WTC11 (cell line): ENCODE results near the gene CADM1. TPM values are rescaled to one million over a fixed set of nuclear protein-coding genes. Genes with fewer than 3 reads are reported as not detected.

Experiments
- ATAC-seq: fragments of 200-7000 bp; cut with Tn5 transposase; 2 replicates; pipeline ENCODE4 v1.10.0; 2021; ENCODE audit warnings: mild to moderate bottlenecking, moderate library complexity
- CTCF ChIA-PET: fragments of 300-600 bp; sonication (Branson Sonifier 250); formaldehyde crosslinking; loops from one replicate; lab custom pipeline; 2021; ENCODE audit warnings: antibody characterized with exemption; lab: Charles Lee
- POLR2A ChIA-PET: fragments of 350-600 bp; sonication (Branson Sonifier 250); formaldehyde crosslinking; loops from one replicate; lab custom pipeline; 2021; ENCODE audit warnings: antibody characterized with exemption; lab: Charles Lee
- DNase-seq: peaks from one replicate; pipeline ENCODE4 v3.0.0; 2021; ENCODE audit warnings: low spot score
- H3K27ac Mint-ChIP-seq: 2 replicates; pipeline ENCODE4 v1.8.0; 2021; ENCODE audit warnings: mixed read lengths
- H3K27me3 Mint-ChIP-seq: 2 replicates; pipeline ENCODE4 v1.8.0; 2021; ENCODE audit warnings: low read depth, mild to moderate bottlenecking, moderate library complexity, mixed read lengths
- H3K36me3 Mint-ChIP-seq: 2 replicates; pipeline ENCODE4 v1.8.0; 2021; ENCODE audit warnings: mixed read lengths
- H3K4me1 Mint-ChIP-seq: 2 replicates; pipeline ENCODE4 v1.8.0; 2022; ENCODE audit warnings: mixed read lengths
- H3K4me3 Mint-ChIP-seq: 2 replicates; pipeline ENCODE4 v1.8.0; 2021; ENCODE audit warnings: mild to moderate bottlenecking, moderate library complexity, mixed read lengths
- H3K9me3 Mint-ChIP-seq: 2 replicates; pipeline ENCODE4 v1.8.0; 2021; ENCODE audit warnings: mixed read lengths
- ESRRA ChIP-seq: sonication (generic); formaldehyde crosslinking; IDR thresholded peaks from 2 replicates; pipeline ENCODE4 v1.8.1; 2022; ENCODE audit warnings: mild to moderate bottlenecking, missing genetic modification reagents, borderline replicate concordance
- FOXJ3 ChIP-seq: sonication (generic); formaldehyde crosslinking; IDR thresholded peaks from 2 replicates; pipeline ENCODE4 v1.9.0; 2021; ENCODE audit warnings: missing genetic modification reagents, mild to moderate bottlenecking, borderline replicate concordance
- FOXK1 ChIP-seq: sonication (generic); formaldehyde crosslinking; IDR thresholded peaks from 2 replicates; pipeline ENCODE4 v1.8.0; 2022; ENCODE audit warnings: mild to moderate bottlenecking, moderate library complexity, missing genetic modification reagents
- GRHL2 ChIP-seq: fragments of 250-450 bp; sonication (Bioruptor Pico); IDR thresholded peaks from 2 replicates; pipeline ENCODE4 v1.8.0; 2022; ENCODE audit warnings: mild to moderate bottlenecking, moderate library complexity; ENCODE audit not compliant: insufficient replicate concordance, severe bottlenecking
- TP53 ChIP-seq: sonication (generic); formaldehyde crosslinking; IDR thresholded peaks from 2 replicates; pipeline ENCODE4 v1.8.1; 2023; ENCODE audit warnings: mild to moderate bottlenecking, missing genetic modification reagents
- ZNF138 ChIP-seq: sonication (generic); formaldehyde crosslinking; conservative IDR thresholded peaks from 2 replicates; pipeline ENCODE4 v1.8.1; 2022; ENCODE audit warnings: mild to moderate bottlenecking, moderate library complexity, missing genetic modification reagents
- ZNF219 ChIP-seq: sonication (generic); formaldehyde crosslinking; IDR thresholded peaks from 2 replicates; pipeline ENCODE4 v1.8.0; 2023; ENCODE audit warnings: missing genetic modification reagents, mild to moderate bottlenecking, borderline replicate concordance
- ZNF232 ChIP-seq: sonication (generic); formaldehyde crosslinking; IDR thresholded peaks from 2 replicates; pipeline ENCODE4 v1.8.0; 2022; ENCODE audit warnings: mild to moderate bottlenecking, missing genetic modification reagents
- ZNF317 ChIP-seq: sonication (generic); formaldehyde crosslinking; IDR thresholded peaks from 2 replicates; pipeline ENCODE4 v1.8.1; 2023; ENCODE audit warnings: low read depth, mild to moderate bottlenecking, moderate library complexity, missing genetic modification reagents, borderline replicate concordance
- ZNF396 ChIP-seq: fragments of 250-450 bp; sonication (Bioruptor Pico); IDR thresholded peaks from 2 replicates; pipeline ENCODE4 v1.8.0; 2021; ENCODE audit warnings: mild to moderate bottlenecking, moderate library complexity, borderline replicate concordance
- ZNF416 ChIP-seq: fragments of 250-450 bp; sonication (Bioruptor Pico); IDR thresholded peaks from 2 replicates; pipeline ENCODE4 v1.9.0; 2021; ENCODE audit warnings: mild to moderate bottlenecking, inconsistent platforms
- total RNA-seq: library from RNA; stranded (reverse); gene quantifications from 3 replicates; pipeline ENCODE4 v1.2.3, GENCODE V29; 2021
- TF ChIP-seq, protein P1 (sequence below): sonication (generic); formaldehyde crosslinking; IDR thresholded peaks from 2 replicates; pipeline ENCODE4 v1.8.0; 2022; ENCODE audit warnings: mild to moderate bottlenecking, missing genetic modification reagents
- TF ChIP-seq, protein P2 (sequence below): sonication (generic); formaldehyde crosslinking; IDR thresholded peaks from 2 replicates; pipeline ENCODE4 v1.8.1; 2022; ENCODE audit warnings: low read depth, mild to moderate bottlenecking, moderate library complexity, missing genetic modification reagents, borderline replicate concordance
- TF ChIP-seq, protein P3 (sequence below): sonication (generic); formaldehyde crosslinking; IDR thresholded peaks from 2 replicates; pipeline ENCODE4 v1.8.1; 2022; ENCODE audit warnings: low read depth, missing genetic modification reagents, borderline replicate concordance
- TF ChIP-seq, protein P4 (sequence below): fragments of 200-600 bp; IDR thresholded peaks from 2 replicates; pipeline ENCODE4 v1.8.0; 2022; ENCODE audit warnings: antibody characterized with exemption
- TF ChIP-seq, protein P5 (sequence below): sonication (generic); formaldehyde crosslinking; IDR thresholded peaks from 2 replicates; pipeline ENCODE4 v1.8.1; 2023; ENCODE audit warnings: mild to moderate bottlenecking, missing genetic modification reagents, moderate library complexity

CADM1 gene
- total RNA-seq, 1 experiment from 2014 or later: 26.8 TPM

DNA sequence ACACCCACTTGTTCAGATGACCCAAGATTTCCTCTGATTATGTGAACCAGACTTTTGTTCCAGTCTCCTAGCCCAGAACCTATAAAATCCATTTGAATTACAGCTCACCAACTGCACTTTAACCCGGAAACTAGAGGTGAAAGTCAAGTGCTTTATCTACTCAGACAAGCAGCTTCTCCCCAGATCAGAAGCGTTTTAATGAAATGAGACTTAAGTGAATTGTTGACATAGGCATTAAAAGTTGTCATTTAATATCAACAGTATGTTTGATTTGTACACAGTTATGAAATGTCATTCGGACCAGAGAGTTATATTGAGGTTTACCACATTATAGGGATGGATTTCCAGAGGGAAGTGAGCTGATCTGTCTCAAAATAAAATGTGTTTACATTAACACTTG lies 52.0 kb downstream of the CADM1 start:
- Mint-ChIP-seq H3K27me3 (peaks cover 28% of the 10 kb centered on the region), H3K27ac (no peak overlapping the region), H3K4me3 (no peak overlapping the region), H3K36me3 (peaks cover 9% of the 10 kb centered on the region), H3K9me3 (peaks cover 10% of the 10 kb centered on the region), H3K4me1 (peaks cover 43% of the 10 kb centered on the region)
- CTCF ChIA-PET: interaction anchor here (1.1 kb wide), 1 partner anchor 227 kb away, joined by 3 read pairs; no protein-coding TSS in a partner anchor
- DNase-seq (no peak), ATAC-seq (no peak)
- TF ChIP-seq, protein P1, sequence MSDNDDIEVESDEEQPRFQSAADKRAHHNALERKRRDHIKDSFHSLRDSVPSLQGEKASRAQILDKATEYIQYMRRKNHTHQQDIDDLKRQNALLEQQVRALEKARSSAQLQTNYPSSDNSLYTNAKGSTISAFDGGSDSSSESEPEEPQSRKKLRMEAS (CRISPR knock-in tag): no peak
- TF ChIP-seq, protein P2, sequence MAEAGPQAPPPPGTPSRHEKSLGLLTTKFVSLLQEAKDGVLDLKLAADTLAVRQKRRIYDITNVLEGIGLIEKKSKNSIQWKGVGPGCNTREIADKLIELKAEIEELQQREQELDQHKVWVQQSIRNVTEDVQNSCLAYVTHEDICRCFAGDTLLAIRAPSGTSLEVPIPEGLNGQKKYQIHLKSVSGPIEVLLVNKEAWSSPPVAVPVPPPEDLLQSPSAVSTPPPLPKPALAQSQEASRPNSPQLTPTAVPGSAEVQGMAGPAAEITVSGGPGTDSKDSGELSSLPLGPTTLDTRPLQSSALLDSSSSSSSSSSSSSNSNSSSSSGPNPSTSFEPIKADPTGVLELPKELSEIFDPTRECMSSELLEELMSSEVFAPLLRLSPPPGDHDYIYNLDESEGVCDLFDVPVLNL: no peak
- no peak for TF ChIP-seq ESRRA (CRISPR knock-in tag)
- no peak for TF ChIP-seq FOXK1 (CRISPR knock-in tag)
- TF ChIP-seq ZNF138 (CRISPR knock-in tag): no peak
- TF ChIP-seq ZNF219 (CRISPR knock-in tag): no peak
- no peak for TF ChIP-seq FOXJ3 (CRISPR knock-in tag)
- TF ChIP-seq, protein P3, sequence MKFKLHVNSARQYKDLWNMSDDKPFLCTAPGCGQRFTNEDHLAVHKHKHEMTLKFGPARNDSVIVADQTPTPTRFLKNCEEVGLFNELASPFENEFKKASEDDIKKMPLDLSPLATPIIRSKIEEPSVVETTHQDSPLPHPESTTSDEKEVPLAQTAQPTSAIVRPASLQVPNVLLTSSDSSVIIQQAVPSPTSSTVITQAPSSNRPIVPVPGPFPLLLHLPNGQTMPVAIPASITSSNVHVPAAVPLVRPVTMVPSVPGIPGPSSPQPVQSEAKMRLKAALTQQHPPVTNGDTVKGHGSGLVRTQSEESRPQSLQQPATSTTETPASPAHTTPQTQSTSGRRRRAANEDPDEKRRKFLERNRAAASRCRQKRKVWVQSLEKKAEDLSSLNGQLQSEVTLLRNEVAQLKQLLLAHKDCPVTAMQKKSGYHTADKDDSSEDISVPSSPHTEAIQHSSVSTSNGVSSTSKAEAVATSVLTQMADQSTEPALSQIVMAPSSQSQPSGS (CRISPR knock-in tag): no peak
- TF ChIP-seq ZNF416 (CRISPR knock-in tag): no peak
- no peak for TF ChIP-seq GRHL2 (CRISPR knock-in tag)
- POLR2A ChIA-PET: interaction anchor here (0.8 kb wide), 1 partner anchor 16 kb away, joined by 4 read pairs; no protein-coding TSS in a partner anchor

DNA sequence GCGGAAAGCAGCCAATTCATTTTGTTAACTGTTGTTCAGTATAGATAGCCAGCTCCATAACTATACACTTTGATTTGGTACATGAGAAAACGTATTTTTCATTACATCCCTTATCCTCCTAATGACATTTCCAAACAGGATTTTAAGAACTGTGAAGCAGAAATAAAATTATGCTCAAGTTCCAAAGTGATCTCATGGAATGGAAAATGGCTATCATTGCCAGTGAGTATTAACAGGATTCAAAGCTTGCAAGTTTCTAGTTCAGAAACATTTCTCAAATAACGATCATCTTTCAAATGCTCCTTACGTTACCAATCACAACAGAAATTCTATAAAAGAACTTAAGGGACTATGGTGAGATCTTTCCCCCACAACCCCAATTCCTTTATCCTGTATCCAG lies 53.7 kb downstream of the CADM1 start:
- no peak for TF ChIP-seq ZNF232 (CRISPR knock-in tag)
- no peak for TF ChIP-seq ZNF317 (CRISPR knock-in tag)
- TF ChIP-seq, protein P2: no peak
- no peak for TF ChIP-seq TP53 (CRISPR knock-in tag)
- TF ChIP-seq ZNF396 (CRISPR knock-in tag): no peak
- TF ChIP-seq, protein P4, sequence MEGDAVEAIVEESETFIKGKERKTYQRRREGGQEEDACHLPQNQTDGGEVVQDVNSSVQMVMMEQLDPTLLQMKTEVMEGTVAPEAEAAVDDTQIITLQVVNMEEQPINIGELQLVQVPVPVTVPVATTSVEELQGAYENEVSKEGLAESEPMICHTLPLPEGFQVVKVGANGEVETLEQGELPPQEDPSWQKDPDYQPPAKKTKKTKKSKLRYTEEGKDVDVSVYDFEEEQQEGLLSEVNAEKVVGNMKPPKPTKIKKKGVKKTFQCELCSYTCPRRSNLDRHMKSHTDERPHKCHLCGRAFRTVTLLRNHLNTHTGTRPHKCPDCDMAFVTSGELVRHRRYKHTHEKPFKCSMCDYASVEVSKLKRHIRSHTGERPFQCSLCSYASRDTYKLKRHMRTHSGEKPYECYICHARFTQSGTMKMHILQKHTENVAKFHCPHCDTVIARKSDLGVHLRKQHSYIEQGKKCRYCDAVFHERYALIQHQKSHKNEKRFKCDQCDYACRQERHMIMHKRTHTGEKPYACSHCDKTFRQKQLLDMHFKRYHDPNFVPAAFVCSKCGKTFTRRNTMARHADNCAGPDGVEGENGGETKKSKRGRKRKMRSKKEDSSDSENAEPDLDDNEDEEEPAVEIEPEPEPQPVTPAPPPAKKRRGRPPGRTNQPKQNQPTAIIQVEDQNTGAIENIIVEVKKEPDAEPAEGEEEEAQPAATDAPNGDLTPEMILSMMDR: no peak
- TF ChIP-seq, protein P5, sequence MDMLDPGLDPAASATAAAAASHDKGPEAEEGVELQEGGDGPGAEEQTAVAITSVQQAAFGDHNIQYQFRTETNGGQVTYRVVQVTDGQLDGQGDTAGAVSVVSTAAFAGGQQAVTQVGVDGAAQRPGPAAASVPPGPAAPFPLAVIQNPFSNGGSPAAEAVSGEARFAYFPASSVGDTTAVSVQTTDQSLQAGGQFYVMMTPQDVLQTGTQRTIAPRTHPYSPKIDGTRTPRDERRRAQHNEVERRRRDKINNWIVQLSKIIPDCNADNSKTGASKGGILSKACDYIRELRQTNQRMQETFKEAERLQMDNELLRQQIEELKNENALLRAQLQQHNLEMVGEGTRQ (CRISPR knock-in tag): no peak
- H3K27ac Mint-ChIP-seq: no peak overlapping the region
- H3K36me3 Mint-ChIP-seq: peaks cover 11% of the 10 kb centered on the region
- ChIA-PET POLR2A (no interaction called here), CTCF (no interaction called here)
- no peak overlapping the region for H3K4me3 Mint-ChIP-seq
- DNase-seq (no peak), ATAC-seq (no peak)
- peaks cover 28% of the 10 kb centered on the region for H3K27me3 Mint-ChIP-seq
- peaks cover 22% of the 10 kb centered on the region for H3K9me3 Mint-ChIP-seq
- peaks cover 31% of the 10 kb centered on the region for H3K4me1 Mint-ChIP-seq
